Activated T-cell treated with anti-CD3 and anti-CD28 coated beads, Interleukin-2, amount 50 U/mL, for 4 hours (primary cell): Measurements from ENCODE around the gene DTD1. TPM values are rescaled to one million over a fixed set of nuclear protein-coding genes. Genes with fewer than 3 reads are reported as not detected.
A peak's percentile ranks its signal among the peaks of the same experiment; 100 is the strongest.
"Not testable (repeated sequence)": the region's sequence is repeated elsewhere in the genome, so short reads cannot be mapped to it uniquely, and the experiment has no call there.

ENCODE experiments used
- ATAC-seq, 2 donors: fragments of 200-7000 bp; cut with Tn5 transposase; one replicate each; pipeline ENCODE4 v1.10.0; 2021
- DNase-seq: peaks from one replicate; pipeline ENCODE4 v3.0.0-alpha.2; 2020
- H3K27me3 Mint-ChIP-seq: one replicate; pipeline ENCODE4 v1.8.0; 2021; ENCODE audit warnings: low read depth, mixed read lengths
- H3K36me3 Mint-ChIP-seq: one replicate; pipeline ENCODE4 v1.8.0; 2022; ENCODE audit warnings: mixed read lengths; ENCODE audit not compliant: insufficient read depth
- H3K4me1 Mint-ChIP-seq: one replicate; pipeline ENCODE4 v1.8.0; 2021; ENCODE audit warnings: low read depth, mixed read lengths
- H3K4me3 Mint-ChIP-seq: one replicate; pipeline ENCODE4 v1.8.0; 2021; ENCODE audit warnings: mild to moderate bottlenecking, moderate library complexity, mixed read lengths
- H3K9me3 Mint-ChIP-seq: one replicate; pipeline ENCODE4 v1.8.0; 2021; ENCODE audit warnings: mixed read lengths
- total RNA-seq, 3 donors: library from RNA; stranded (reverse); gene quantifications; one replicate each; pipeline ENCODE4 v1.2.1, GENCODE V29; 2021

DTD1 gene
- total RNA-seq, 3 donors from 2014 or later = 42.9 to 50.7 (median 47.4) TPM

DNA sequence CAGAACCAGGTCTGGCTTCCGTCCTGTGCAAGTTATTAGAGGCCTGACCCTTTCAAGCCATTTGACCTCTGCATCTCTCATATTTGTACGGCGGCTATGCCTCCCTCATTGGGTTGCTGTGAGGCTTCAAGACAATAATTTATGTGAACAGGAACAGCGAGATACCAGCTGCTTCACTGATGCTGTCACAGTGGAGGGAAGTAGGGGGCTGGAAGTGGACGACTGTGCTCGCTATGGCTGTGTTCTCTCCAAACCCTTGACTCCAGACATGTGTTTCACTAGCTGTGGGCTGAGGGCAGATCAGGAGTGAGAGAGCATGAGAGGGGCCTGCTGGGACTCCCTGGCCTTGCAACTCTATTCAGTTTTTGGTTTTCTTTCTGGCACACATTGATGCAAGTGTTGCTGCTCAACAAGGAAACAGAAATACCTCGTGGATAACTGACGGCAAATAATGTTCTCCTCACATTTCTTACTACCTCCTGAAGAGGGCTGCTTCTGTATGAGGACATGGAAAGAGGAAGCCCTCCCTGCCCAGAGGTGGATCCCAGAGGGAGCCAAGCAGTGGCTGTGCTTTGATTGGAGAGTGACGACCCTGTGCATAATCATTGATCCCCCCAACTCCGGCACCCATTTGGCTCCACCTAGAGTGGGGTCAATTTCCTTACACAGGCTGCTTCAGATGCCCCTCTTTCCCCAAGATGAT, 191.0 kb downstream of the DTD1 start:
- H3K4me3 Mint-ChIP-seq = no peak overlapping the region
- H3K27me3 Mint-ChIP-seq = peaks cover 7% of the 10 kb centered on the region
- no peak for DNase-seq
- H3K36me3 Mint-ChIP-seq = no peaks in the 10 kb centered on the region
- no peaks in the 10 kb centered on the region for H3K4me1 Mint-ChIP-seq
- no peak for ATAC-seq
- no peaks in the 10 kb centered on the region for H3K9me3 Mint-ChIP-seq

DNA sequence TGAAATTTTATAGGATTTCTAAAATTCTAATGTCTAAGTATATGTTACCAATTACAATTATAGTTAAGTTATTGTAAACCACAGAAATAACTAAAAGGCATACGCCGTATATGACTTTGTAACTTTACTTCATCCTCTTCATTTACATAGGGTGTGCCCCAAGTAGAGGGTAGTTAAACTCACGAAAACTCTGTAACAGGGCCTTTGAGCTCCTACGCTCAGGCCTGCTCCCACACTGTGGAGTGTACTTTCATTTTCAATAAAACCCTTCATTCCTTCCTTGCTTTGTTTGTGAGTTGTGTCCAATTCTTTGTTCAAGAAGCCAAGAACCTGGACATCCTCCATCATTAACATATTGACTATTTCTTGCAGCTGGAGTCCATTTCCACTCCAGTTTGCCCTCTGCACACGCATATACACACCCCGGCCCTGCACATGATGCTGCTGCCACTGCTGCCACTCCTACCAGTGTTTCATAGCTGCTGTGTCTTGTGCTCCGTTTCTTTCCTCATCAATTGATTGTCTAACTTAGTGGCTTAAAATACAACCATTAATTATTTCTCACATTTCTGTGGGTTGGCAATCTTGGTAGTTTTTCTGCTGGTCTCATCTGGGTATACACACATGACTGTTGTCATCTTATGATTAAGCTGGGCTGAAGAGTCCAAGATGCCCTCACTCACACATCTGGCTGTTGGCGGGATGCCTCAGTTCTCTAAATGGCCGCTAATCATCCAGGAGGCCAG, 192.7 kb downstream of the DTD1 start:
- no peaks in the 10 kb centered on the region for H3K36me3 Mint-ChIP-seq
- H3K4me1 Mint-ChIP-seq = no peaks in the 10 kb centered on the region
- no peaks in the 10 kb centered on the region for H3K9me3 Mint-ChIP-seq
- H3K4me3 Mint-ChIP-seq = no peak overlapping the region
- ATAC-seq (no peak), DNase-seq (no peak)
- peaks cover 5% of the 10 kb centered on the region for H3K27me3 Mint-ChIP-seq

DNA sequence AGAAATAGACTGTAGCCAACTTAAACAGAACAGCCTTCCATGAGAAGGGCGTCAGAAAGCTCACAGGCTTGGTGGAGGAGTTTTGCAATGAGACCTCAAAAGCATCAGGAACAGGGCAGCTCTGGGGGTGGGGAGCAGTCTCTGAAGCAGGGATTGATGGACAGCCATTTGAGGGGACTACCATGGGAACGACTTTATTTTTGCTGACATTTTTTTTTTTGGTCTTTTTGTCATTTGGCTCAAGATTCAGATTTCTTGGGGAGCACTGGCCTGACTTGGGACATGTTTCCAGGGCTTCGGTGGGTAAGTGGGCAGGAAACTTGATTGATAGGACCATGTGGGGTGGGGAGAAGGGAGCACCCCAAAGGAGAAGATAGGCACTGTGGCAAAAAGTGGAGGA, 193.7 kb downstream of the DTD1 start:
- no peak for ATAC-seq
- no peak for DNase-seq
- Mint-ChIP-seq H3K4me3 (no peak overlapping the region), H3K4me1 (no peaks in the 10 kb centered on the region), H3K36me3 (no peaks in the 10 kb centered on the region), H3K27me3 (peaks cover 9% of the 10 kb centered on the region), H3K9me3 (no peaks in the 10 kb centered on the region)

DNA sequence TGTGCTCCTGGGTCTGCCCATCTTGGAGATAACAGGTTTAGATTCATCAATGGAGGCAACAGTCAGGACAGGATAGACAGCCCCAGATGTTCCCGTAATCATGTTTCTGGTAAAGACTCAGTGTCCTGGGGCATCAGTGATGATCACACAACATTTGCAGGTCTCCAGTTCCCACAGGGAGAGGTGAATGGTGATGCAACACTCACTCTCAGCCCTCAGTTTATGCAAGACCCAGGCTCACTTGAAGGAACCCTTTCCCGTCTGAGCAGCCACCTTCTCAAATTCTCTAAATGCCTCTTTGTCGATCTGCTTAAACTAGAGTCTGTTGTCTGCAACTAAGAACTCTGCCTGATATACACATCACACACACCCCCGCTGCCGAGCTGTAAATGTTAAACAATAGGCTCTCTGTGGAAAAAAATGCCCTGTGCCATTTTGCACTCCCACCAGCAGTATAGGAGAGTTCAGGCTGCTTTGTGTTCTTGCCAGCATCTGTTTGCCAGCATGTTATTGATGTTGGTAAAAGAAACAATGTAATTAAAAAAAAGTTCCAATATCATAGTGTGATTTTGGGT, 195.6 kb downstream of the DTD1 start:
- Mint-ChIP-seq H3K36me3 (peaks cover 2% of the 10 kb centered on the region), H3K27me3 (peaks cover 20% of the 10 kb centered on the region), H3K9me3 (peaks cover 6% of the 10 kb centered on the region), H3K4me1 (no peaks in the 10 kb centered on the region), H3K4me3 (no peak overlapping the region)
- DNase-seq (no peak), ATAC-seq (no peak)

DNA sequence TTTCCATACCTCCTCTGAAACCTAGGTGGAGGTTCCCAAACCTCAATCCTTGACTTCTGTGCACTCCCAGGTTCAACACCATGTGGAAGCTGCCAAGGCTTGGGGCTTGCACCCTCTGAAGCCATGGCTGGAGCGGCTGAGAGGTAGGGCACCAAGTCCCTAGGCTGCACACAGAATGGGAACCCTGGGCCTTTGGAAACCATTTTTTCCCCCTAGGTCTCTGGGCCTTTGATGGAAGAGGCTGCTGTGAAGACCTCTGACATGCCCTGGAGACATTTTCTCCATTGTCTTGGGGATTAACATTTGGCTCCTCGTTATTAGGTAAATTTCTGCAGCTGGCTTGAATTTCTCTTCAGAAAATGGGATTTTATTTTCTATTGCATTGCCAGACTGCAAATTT, 199.2 kb downstream of the DTD1 start:
- H3K27me3 Mint-ChIP-seq = peaks cover 31% of the 10 kb centered on the region

DNA sequence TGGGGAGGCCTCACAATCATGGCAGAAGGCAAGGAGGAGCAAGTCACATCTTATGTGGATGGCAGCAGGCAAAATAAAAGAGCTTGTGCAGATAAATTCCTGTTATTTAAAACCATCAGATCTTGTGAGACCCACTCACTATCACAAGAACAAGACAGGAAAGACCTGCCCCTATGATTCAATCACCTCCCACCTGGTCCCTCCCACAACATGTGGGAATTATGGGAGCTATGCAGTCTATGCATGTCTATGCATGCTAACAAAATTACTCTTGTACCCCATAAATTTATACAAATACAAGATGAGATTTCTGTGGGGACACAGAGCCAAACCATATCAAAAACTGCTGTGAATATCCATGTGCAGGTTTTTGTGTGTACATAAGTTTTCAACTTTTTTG, 200.2 kb downstream of the DTD1 start:
- Mint-ChIP-seq H3K27me3 (peaks cover 35% of the 10 kb centered on the region), H3K36me3 (peaks cover 2% of the 10 kb centered on the region), H3K4me1 (no peaks in the 10 kb centered on the region), H3K9me3 (peaks cover 8% of the 10 kb centered on the region), H3K4me3 (no peak overlapping the region)
- DNase-seq = no peak
- ATAC-seq = no peak

More for the DNA sequence above, 199.2 kb downstream of the DTD1 start:
- not testable (repeated sequence) for H3K36me3 Mint-ChIP-seq, DNase-seq, H3K4me3 Mint-ChIP-seq, H3K9me3 Mint-ChIP-seq, ATAC-seq, H3K4me1 Mint-ChIP-seq

DNA sequence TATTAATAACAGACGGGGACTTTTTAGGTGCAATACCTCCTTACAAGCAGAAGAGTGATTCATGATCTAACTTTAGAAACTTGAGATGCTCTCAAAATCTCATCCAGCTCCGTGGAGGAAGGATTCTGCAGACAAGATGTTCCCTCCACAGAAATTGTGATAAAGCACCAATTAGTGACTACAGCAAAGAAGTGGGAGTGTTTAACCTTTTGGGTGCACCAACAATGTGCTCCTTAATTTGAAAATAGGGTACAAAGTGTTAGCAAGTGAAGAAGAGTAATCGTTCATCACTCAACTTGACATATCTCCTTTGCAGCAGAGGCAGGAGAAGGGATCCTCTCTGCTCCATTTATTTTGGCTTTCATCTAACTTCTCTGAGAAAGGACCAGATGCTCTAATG, 202.9 kb downstream of the DTD1 start:
- Mint-ChIP-seq H3K9me3 (peaks cover 8% of the 10 kb centered on the region), H3K36me3 (peaks cover 2% of the 10 kb centered on the region), H3K27me3 (peaks cover 28% of the 10 kb centered on the region), H3K4me3 (no peak overlapping the region), H3K4me1 (peaks cover 15% of the 10 kb centered on the region)
- no peak for DNase-seq
- no peak for ATAC-seq

DNA sequence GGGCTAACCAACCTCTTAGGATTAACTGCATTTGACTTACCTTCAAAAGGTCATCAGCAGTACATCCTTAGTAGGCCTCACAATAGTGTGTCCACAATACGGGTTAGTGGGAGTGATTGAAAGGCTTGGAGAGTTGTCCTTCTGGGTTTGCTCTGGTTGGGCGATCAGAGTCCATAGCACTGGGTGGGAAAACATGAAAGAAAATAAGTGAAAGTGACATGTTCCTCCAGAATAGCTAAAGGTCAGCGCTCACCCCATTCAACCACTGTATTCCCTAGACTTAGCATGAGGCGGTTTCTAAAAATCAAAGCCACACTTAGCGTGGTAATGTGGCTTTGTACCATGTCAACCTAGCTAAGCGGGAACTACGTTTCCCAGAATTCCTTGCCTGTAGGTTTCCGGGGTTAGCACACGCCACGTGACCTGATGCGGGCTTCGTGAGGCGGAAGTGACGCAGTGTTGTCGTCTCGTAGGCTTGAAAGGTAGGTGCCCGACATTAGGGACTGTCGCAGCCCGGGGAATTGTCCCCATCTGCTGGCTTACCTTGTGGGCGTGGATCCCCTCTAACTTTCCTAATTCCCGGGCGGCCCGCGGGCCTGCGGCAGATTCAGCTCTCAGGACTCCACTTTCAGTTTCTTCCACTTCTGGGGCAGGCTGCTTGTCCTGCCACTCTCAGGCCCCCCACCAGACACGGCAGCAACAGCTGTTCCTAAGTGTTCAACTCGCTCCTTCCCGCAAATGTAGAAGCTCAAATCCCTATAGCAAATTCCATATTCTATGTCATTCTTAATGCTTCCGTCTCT, 206.0 kb downstream of the DTD1 start:
- DNase-seq (peak; percentile 79), ATAC-seq (peak; percentile 97)
- peaks cover 15% of the 10 kb centered on the region for H3K4me1 Mint-ChIP-seq
- H3K9me3 Mint-ChIP-seq = peaks cover 8% of the 10 kb centered on the region
- H3K36me3 Mint-ChIP-seq = peaks cover 2% of the 10 kb centered on the region
- H3K27me3 Mint-ChIP-seq = peaks cover 17% of the 10 kb centered on the region
- peak overlapping the region; percentile 93 for H3K4me3 Mint-ChIP-seq

DNA sequence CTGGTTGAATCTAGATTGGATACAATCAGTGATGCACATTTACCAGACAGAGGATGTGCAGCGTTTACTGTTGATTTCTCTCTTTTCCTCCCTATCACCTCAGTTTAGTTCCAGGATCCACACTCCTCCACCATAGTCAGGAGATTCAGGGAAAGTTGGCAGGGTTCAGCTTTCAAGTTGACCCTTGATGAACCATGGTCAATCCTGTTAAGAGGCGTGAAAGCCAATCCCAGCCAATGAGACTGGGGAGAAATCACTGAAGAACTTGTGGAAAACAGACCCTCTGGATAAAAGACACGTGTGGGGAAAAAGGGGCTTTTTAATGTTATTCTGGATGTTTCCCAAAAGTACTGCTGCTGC, 206.6 kb downstream of the DTD1 start:
- ATAC-seq (no peak), DNase-seq (no peak)
- Mint-ChIP-seq H3K36me3 (peaks cover 2% of the 10 kb centered on the region), H3K27me3 (peaks cover 16% of the 10 kb centered on the region), H3K4me3 (peak overlapping the region; percentile 93), H3K9me3 (peaks cover 8% of the 10 kb centered on the region), H3K4me1 (peaks cover 15% of the 10 kb centered on the region)

DNA sequence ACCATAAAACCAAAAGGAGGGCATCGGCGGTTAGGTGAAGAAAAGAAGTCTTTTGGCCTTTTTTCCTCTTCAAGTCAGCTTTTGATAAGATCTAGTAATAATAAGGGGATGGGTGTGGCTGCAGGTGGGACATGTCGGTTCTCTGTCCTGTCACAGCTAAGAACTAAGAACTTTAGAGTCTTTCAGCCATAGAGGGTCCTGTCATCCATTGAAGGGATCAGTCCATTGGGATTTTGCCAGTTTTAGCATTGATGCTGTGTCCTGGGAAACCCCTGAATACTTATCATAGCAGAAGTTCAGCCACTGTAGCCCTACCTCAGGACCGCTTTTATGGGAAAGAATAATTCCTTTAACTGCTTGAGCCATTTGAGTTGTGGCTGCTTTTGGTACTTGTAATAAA, 207.5 kb downstream of the DTD1 start:
- ATAC-seq = no peak

DNA sequence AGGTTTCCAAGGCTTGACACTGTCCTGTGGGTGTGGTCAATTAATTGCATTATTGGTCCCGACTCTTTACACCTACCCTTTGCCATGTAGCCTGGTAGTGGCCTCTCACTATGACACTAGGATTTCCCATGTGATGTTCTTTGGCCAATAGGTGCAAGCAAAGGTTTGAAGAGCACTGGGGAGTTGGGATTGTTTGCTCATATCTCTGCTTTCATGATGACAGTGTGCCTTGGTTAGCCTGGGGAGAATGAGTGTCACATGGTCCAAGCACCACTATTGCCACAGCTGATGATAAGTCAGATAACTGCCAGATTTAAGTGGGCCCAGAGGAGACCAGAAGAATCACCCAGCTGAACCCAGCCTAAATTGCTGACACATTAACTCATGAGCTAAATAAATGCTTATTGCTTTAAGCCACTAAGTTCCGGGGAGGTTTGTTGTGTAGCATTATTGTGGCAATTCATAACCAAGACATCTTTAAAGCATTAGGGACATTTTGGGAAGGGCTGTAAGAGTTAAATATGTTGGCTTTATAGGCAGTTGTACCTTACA, 208.5 kb downstream of the DTD1 start:
- ATAC-seq (no peak), DNase-seq (no peak)
- H3K9me3 Mint-ChIP-seq = peaks cover 8% of the 10 kb centered on the region
- peaks cover 10% of the 10 kb centered on the region for H3K27me3 Mint-ChIP-seq
- no peak overlapping the region for H3K4me3 Mint-ChIP-seq
- H3K4me1 Mint-ChIP-seq = peaks cover 15% of the 10 kb centered on the region
- peaks cover 2% of the 10 kb centered on the region for H3K36me3 Mint-ChIP-seq

More for the DNA sequence above, 207.5 kb downstream of the DTD1 start:
- H3K4me1 Mint-ChIP-seq = peaks cover 15% of the 10 kb centered on the region
- DNase-seq = no peak
- peak overlapping the region; percentile 93 for H3K4me3 Mint-ChIP-seq
- peaks cover 2% of the 10 kb centered on the region for H3K36me3 Mint-ChIP-seq
- peaks cover 13% of the 10 kb centered on the region for H3K27me3 Mint-ChIP-seq
- peaks cover 8% of the 10 kb centered on the region for H3K9me3 Mint-ChIP-seq

DNA sequence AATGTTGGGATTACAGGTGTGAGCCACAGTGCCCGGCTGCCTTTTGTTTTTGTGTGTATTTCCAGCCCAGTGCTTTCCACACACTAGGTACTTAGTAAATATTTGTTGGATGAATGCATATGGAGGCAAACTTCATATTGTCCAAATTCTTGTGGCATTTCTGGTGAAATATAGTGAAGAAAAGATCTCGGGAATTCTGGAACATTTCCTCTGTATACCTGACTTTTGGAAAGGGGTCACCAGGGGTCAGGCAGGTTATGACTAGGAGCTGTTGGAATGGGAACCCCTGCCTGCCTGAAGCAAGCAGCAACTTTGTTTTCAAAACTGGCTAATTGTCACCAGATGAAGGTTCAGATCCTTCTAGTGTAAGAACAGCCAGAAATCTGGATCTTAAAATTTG, 213.7 kb downstream of the DTD1 start:
- H3K4me3 Mint-ChIP-seq = no peak overlapping the region
- peaks cover 9% of the 10 kb centered on the region for H3K4me1 Mint-ChIP-seq
- no peak for ATAC-seq
- DNase-seq = no peak
- H3K9me3 Mint-ChIP-seq = peaks cover under 1% of the 10 kb centered on the region
- H3K27me3 Mint-ChIP-seq = peaks cover 7% of the 10 kb centered on the region
- peaks cover 2% of the 10 kb centered on the region for H3K36me3 Mint-ChIP-seq

DNA sequence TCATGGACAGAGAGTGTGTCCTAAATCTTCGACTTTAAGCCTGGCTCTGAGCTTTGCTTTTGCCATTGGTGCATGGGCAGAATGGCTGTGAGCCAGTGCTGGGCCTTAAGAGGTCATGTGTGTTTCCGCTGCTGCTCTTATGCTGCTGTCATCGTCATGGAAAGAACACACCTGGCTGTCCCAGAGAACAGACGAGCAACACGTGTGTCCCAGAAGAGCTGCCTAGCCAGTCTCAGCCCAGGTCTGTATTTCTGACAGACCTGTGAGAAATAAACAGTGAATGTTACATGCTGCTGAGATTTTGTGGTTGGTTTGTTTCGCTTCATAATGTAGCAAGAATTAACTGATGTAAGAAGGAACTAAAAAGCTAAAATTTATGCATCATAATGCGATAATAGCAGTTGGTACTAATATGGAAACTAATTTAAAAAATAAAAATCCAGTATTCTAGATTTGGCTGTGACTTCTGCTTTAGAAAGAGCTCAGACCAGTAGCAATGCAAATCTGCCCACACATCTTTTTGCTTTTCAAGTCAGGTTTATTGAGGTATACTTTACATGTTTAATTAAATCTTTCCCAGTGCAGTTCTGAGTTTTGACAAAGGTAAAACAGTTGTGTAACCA, 214.3 kb downstream of the DTD1 start:
- Mint-ChIP-seq H3K4me1 (peaks cover 11% of the 10 kb centered on the region), H3K36me3 (peaks cover 2% of the 10 kb centered on the region), H3K4me3 (no peak overlapping the region), H3K9me3 (no peaks in the 10 kb centered on the region), H3K27me3 (peaks cover 7% of the 10 kb centered on the region)
- ATAC-seq = no peak
- no peak for DNase-seq

DNA sequence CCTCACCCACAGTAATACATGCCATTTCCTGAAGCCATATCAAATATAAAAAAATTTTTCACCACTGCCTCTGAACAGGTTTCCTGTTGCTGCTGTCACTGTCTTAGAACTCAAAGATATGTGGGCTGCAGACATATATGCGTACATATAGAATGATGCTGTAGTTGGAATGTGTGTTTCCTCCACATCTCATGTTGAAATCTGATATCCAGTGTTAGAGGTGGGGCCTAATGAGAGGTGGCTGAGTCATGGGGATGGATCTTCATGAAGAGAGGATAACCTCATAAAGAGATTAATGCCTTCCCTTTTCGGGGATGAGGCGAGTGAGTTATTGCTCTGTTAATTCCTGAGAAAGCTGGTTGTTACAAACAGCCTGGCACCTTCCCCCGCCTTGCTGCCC, 218.0 kb downstream of the DTD1 start:
- Mint-ChIP-seq H3K36me3 (no peaks in the 10 kb centered on the region), H3K4me3 (no peak overlapping the region), H3K27me3 (peaks cover 4% of the 10 kb centered on the region), H3K9me3 (no peaks in the 10 kb centered on the region), H3K4me1 (peaks cover 11% of the 10 kb centered on the region)
- DNase-seq (no peak), ATAC-seq (no peak)
